Left ventricle myocardium inferior (tissue), 1 donor: ENCODE measurements around the gene IL15RA. TPM values are rescaled to one million over a fixed set of nuclear protein-coding genes. Genes with fewer than 3 reads are reported as not detected.
A peak's percentile ranks its signal among the peaks of the same experiment; 100 is the strongest.

Source experiments
- DNase-seq: peaks from one replicate; pipeline ENCODE4 v3.0.0-alpha.2; 2020
- H3K27ac ChIP-seq: fragments of 200-600 bp; replicated peaks from 2 replicates; pipeline ENCODE4 v1.8.0; 2021
- H3K27me3 ChIP-seq: fragments of 200-600 bp; 2 replicates; pipeline ENCODE4 v1.8.0; 2021; ENCODE audit warnings: low read depth
- H3K36me3 ChIP-seq: fragments of 200-600 bp; 2 replicates; pipeline ENCODE4 v1.8.0; 2021
- H3K4me1 ChIP-seq: fragments of 200-600 bp; 2 replicates; pipeline ENCODE4 v1.8.0; 2021
- H3K4me3 ChIP-seq: fragments of 200-600 bp; 2 replicates; pipeline ENCODE4 v1.8.0; 2021; ENCODE audit warnings: mild to moderate bottlenecking, moderate library complexity
- H3K9me3 ChIP-seq: fragments of 200-600 bp; replicated peaks from 2 replicates; pipeline ENCODE4 v1.8.0; 2021
- CTCF ChIP-seq: fragments of 200-600 bp; IDR thresholded peaks from 2 replicates; pipeline ENCODE4 v1.8.0; 2021; ENCODE audit warnings: antibody characterized with exemption, mild to moderate bottlenecking, borderline replicate concordance
- intact Hi-C: fragments of 100-400 bp; cut with micrococcal nuclease; formaldehyde crosslinking; loops from one replicate; pipeline ENCODE4 v1.11.0; 2022
- total RNA-seq: library from RNA; stranded (reverse); fragmentation: NEBNext Ultra II Directional; extraction: Animal tissue kit (Norgen Biotek cat#: 25700); gene quantifications from one replicate; pipeline ENCODE4 v1.2.1, GENCODE V29; 2021
- donor health status: DM: no; HTN: yes; CAD: no; lungs with severe emphysema.

The IL15RA gene
- total RNA-seq, 1 donor from 2014 or later = 6.0 TPM

DNA sequence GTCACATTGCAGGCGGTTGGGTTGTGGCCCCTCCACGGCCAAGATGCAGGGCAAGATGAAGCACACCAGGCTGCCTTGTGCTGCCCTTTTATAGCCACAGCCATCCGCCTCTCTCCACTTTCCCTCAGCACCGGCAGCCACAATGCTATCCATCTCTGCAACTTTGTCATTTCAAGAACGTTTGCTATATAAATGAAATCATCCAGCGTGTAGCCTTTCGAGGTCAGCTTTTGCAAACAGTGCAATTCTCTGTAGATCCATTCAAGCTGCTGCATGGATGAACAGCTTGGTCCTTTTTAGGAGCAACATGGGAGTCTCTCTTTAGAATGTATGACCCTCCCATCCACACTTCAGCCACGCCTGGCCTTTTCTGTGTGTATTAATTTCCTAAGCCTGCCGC is 6.4 kb upstream of the IL15RA start:
- peaks cover 19% of the 10 kb centered on the region for H3K4me1 ChIP-seq
- peak overlapping the region; percentile 30 for H3K27ac ChIP-seq
- no peak for TF ChIP-seq CTCF
- intact Hi-C loops = no loop called here
- peaks cover 4% of the 10 kb centered on the region for H3K27me3 ChIP-seq
- H3K36me3 ChIP-seq = no peaks in the 10 kb centered on the region
- H3K4me3 ChIP-seq = no peak overlapping the region
- no peak for DNase-seq
- no peaks in the 10 kb centered on the region for H3K9me3 ChIP-seq

DNA sequence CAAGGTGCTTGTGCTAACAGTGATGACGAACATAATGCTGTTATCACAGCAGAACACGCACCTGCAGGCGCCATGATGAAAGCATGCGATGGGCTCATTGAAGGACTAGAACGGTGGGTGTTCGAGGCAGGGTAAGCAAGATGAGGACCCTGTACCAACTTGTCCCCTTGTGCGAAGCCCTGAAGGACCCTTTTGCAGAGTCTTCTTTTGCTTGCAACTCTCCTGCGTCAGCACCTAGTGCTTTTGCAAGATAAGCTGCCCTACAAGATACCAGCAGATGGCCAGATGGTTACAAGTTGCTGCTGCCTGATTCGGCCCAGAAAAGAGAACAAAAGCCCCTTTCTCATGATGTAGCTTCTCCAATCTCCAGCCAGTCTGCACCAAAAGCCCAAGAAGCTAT is 4.2 kb upstream of the IL15RA start:
- peaks cover 4% of the 10 kb centered on the region for H3K27me3 ChIP-seq
- intact Hi-C loops = no loop called here
- no peaks in the 10 kb centered on the region for H3K36me3 ChIP-seq
- peaks cover 31% of the 10 kb centered on the region for H3K4me1 ChIP-seq
- no peaks in the 10 kb centered on the region for H3K9me3 ChIP-seq
- no peak for TF ChIP-seq CTCF
- no peak overlapping the region for H3K4me3 ChIP-seq
- no peak for DNase-seq
- no peak overlapping the region for H3K27ac ChIP-seq

GRCh38 chr10:5978230-5978489 is 817 bp upstream of the IL15RA start:
- TF ChIP-seq CTCF = no peak
- peak overlapping the region; percentile 88 for H3K4me3 ChIP-seq
- peaks cover 50% of the 10 kb centered on the region for H3K4me1 ChIP-seq
- no peaks in the 10 kb centered on the region for H3K36me3 ChIP-seq
- no peak for DNase-seq
- peak overlapping the region; percentile 98 for H3K27ac ChIP-seq
- H3K9me3 ChIP-seq = no peaks in the 10 kb centered on the region
- intact Hi-C loops = no loop called here
- H3K27me3 ChIP-seq = no peaks in the 10 kb centered on the region

- no peaks in the 10 kb centered on the region for H3K27me3 ChIP-seq
- no peaks in the 10 kb centered on the region for H3K9me3 ChIP-seq
- intact Hi-C loops = no loop called here
- no peak for TF ChIP-seq CTCF
- peak; percentile 58 for DNase-seq
- no peaks in the 10 kb centered on the region for H3K36me3 ChIP-seq
- H3K4me1 ChIP-seq = peaks cover 59% of the 10 kb centered on the region
- peak overlapping the region; percentile 88 for H3K4me3 ChIP-seq
- H3K27ac ChIP-seq = peak overlapping the region; percentile 98
These were observed 552 bp downstream of the IL15RA start for GRCh38 chr10:5976512-5977470.

GRCh38 chr10:5975641-5976473 is 1.5 kb downstream of the IL15RA start:
- H3K27ac ChIP-seq = peak overlapping the region; percentile 98
- DNase-seq = peak; percentile 34
- H3K9me3 ChIP-seq = no peaks in the 10 kb centered on the region
- intact Hi-C loops = no loop called here
- H3K4me3 ChIP-seq = peak overlapping the region; percentile 88
- H3K27me3 ChIP-seq = no peaks in the 10 kb centered on the region
- H3K4me1 ChIP-seq = peaks cover 67% of the 10 kb centered on the region
- no peaks in the 10 kb centered on the region for H3K36me3 ChIP-seq
- TF ChIP-seq CTCF = no peak
